Measurements from ENCODE around the gene BAHCC1. TPM values are rescaled to one million over a fixed set of nuclear protein-coding genes. Genes with fewer than 3 reads are reported as not detected.
"Not testable (repeated sequence)": the region's sequence is repeated elsewhere in the genome, so short reads cannot be mapped to it uniquely, and the experiment has no call there.

Gene BAHCC1
- total RNA-seq, 1 donor from 2014 or later, result 10.7 TPM

DNA sequence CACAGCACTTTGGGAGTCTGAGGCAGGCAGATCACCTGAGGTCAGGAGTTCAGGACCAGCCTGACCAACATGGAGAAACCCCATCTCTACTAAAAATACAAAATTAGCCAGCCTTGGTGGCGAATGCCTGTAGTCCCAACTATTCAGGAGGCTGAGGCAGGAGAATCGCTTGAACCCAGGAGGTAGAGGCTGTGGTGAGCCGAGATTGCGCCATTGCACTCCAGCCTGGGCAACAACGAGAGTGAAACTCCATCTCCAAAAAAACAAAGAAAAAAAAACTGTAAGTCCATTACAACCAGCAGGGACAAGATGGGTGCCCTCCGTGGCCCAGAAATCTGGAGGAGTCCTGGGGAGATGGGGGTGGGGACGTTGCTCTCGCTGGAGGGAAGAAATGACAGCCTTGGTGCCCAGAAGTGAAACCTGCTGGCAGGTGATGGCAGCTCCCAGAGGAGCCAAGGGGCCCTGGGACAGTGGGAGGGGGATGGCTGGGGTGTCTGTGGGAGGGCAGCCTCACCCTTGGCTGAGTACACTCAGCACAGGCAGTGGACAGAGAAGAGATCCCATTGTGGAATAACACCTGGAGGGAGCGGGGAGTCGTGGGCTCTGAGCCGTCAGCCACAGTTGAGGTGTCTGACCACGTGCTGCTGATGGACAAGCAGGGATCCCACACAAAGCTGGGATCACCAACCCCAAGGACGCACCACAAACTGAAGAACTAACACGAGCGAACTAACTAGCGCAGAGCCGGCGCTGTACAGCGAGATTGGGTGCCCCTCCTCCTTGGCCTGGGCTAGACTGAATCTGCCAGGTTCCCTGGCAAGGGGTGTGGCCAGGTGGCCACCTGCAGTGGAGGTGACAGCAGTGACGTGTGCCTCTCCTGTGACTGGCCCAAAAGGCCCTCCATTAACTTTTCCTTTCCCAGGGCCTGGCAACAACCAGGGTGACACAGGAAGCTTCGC lies 46.9 kb upstream of the BAHCC1 start:
- no peak overlapping the region for H3K27ac Mint-ChIP-seq (ENCODE audit: unreplicated experiment)
- H3K36me3 Mint-ChIP-seq (ENCODE audit: low read depth, unreplicated experiment), result peaks cover 19% of the 10 kb centered on the region
- H3K9me3 Mint-ChIP-seq (ENCODE audit: unreplicated experiment), result peaks cover 4% of the 10 kb centered on the region
- peaks cover 24% of the 10 kb centered on the region for H3K27me3 Mint-ChIP-seq (ENCODE audit: unreplicated experiment)
- no peak for DNase-seq (ENCODE audit: low spot score)
- TF ChIP-seq, protein P1, sequence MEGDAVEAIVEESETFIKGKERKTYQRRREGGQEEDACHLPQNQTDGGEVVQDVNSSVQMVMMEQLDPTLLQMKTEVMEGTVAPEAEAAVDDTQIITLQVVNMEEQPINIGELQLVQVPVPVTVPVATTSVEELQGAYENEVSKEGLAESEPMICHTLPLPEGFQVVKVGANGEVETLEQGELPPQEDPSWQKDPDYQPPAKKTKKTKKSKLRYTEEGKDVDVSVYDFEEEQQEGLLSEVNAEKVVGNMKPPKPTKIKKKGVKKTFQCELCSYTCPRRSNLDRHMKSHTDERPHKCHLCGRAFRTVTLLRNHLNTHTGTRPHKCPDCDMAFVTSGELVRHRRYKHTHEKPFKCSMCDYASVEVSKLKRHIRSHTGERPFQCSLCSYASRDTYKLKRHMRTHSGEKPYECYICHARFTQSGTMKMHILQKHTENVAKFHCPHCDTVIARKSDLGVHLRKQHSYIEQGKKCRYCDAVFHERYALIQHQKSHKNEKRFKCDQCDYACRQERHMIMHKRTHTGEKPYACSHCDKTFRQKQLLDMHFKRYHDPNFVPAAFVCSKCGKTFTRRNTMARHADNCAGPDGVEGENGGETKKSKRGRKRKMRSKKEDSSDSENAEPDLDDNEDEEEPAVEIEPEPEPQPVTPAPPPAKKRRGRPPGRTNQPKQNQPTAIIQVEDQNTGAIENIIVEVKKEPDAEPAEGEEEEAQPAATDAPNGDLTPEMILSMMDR (IDR thresholded peaks at IDR 0.05; ENCODE audit: unreplicated experiment), result no peak
- H3K4me1 Mint-ChIP-seq (ENCODE audit: unreplicated experiment), result peaks cover 5% of the 10 kb centered on the region
- no peak overlapping the region for H3K4me3 Mint-ChIP-seq (ENCODE audit: unreplicated experiment)

DNA sequence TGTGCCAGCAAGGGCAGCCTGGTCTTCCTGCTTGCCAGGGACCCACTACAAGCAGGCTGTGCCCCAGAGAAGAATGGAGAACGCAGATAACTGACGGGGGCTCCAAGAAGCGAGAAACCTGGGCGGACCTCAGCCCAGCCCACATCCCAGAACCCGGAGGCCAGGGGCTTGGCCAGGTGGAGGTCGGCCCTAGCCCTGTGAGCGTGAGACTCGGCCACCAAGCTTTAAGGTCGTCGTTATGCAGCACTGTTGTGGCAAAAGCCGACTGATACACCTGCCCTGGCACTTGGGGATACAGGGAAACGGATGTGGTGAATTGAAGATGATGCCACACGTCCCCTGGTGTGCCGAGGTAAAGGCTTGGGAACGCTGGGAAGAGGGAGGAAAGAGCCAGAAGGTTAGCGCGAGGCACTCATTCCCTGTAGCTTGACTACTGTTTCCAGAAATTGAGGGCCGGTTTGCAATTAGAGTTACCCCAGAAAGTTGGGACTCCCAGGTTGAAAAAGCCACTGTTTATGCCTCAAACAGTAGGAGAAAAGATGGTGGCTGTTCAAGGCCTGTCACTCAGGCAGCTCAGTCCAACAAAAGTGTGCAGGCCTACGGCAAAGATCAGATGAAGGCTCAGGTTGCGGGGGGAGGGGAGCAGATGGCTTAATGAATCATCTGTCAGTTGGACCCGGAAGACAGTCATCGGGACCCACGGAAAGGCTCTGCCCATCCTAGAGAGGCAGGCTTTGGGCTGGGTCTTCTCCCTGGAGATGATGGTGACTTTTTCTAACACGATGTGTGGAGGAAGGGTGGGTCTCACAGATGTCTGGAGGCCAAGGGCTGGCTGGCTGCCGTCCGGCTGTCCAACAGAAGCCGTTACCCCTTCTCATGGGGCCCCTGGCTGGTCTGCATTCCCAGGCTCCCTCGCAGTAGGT lies 45.6 kb upstream of the BAHCC1 start:
- H3K4me3 Mint-ChIP-seq (ENCODE audit: unreplicated experiment), result peak overlapping the region; percentile 54
- peaks cover 4% of the 10 kb centered on the region for H3K9me3 Mint-ChIP-seq (ENCODE audit: unreplicated experiment)
- H3K36me3 Mint-ChIP-seq (ENCODE audit: low read depth, unreplicated experiment), result peaks cover 7% of the 10 kb centered on the region
- no peak for DNase-seq (ENCODE audit: low spot score)
- TF ChIP-seq, protein P1 (IDR thresholded peaks at IDR 0.05; ENCODE audit: unreplicated experiment), result no peak
- peaks cover 15% of the 10 kb centered on the region for H3K27me3 Mint-ChIP-seq (ENCODE audit: unreplicated experiment)
- H3K27ac Mint-ChIP-seq (ENCODE audit: unreplicated experiment), result no peak overlapping the region
- peaks cover under 1% of the 10 kb centered on the region for H3K4me1 Mint-ChIP-seq (ENCODE audit: unreplicated experiment)

GRCh38 chr17:81350320-81350890 lies 44.9 kb upstream of the BAHCC1 start:
- no peak for DNase-seq (ENCODE audit: low spot score)
- no peak overlapping the region for H3K4me3 Mint-ChIP-seq (ENCODE audit: unreplicated experiment)
- peaks cover 4% of the 10 kb centered on the region for H3K9me3 Mint-ChIP-seq (ENCODE audit: unreplicated experiment)
- peaks cover 14% of the 10 kb centered on the region for H3K27me3 Mint-ChIP-seq (ENCODE audit: unreplicated experiment)
- TF ChIP-seq, protein P1 (IDR thresholded peaks at IDR 0.05; ENCODE audit: unreplicated experiment), result no peak
- peaks cover 4% of the 10 kb centered on the region for H3K4me1 Mint-ChIP-seq (ENCODE audit: unreplicated experiment)
- H3K27ac Mint-ChIP-seq (ENCODE audit: unreplicated experiment), result no peak overlapping the region
- peaks cover 7% of the 10 kb centered on the region for H3K36me3 Mint-ChIP-seq (ENCODE audit: low read depth, unreplicated experiment)

DNA sequence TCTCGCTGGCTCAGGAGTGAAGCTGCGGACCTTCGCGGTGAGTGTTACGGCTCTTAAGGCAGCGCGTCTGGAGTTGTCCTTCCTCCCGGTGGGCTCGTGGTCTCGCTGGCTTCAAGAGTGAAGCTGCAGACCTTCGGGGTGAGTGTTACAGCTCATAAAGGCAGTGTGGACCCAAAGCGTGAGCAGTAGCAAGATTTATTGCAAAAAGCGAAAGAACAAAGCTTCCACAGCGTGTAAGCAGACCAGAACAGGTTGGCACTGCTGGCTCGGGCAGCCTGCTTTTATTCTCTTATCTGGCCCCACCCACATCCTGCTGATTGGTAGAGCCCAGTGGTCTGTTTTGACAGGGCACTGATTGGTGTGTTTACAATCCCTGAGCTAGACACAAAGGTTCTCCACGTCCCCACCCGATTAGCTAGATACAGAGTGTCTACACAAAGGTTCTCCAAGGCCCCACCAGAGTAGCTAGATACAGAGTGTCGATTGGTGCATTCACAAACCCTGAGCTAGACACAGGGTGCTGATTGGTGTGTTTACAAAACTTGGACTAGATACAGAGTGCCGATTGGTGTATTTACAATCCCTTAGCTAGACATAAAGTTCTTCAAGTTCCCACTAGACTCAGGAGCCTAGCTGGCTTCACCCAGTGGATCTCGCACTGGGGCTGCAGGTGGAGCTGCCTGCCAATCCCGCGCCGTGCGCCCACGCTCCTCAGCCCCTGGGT lies 43.8 kb upstream of the BAHCC1 start:
- not testable (repeated sequence) for DNase-seq (ENCODE audit: low spot score); H3K27ac Mint-ChIP-seq (ENCODE audit: unreplicated experiment)
- peaks cover 14% of the 10 kb centered on the region for H3K27me3 Mint-ChIP-seq (ENCODE audit: unreplicated experiment)

DNA sequence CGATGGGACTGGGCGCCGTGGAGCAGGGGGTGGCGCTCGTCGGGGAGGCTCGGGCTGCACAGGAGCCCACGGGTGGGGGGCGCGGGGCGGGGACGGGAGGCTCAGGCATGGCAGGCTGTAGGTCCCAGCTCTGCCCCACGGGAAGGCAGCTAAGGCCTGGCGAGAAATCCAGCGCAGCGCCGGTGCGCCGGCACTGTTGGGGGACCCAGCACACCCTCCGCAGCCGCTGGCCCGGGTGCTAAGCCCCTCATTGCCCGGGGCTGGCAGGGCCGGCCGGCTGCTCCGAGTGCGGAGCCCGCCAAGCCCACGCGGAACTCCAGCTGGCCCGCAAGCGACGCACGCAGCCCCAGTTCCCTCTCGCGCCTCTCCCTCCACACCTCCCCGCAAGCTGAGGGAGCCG lies 43.2 kb upstream of the BAHCC1 start:
- not testable (repeated sequence) for H3K36me3 Mint-ChIP-seq (ENCODE audit: low read depth, unreplicated experiment); H3K27ac Mint-ChIP-seq (ENCODE audit: unreplicated experiment); H3K9me3 Mint-ChIP-seq (ENCODE audit: unreplicated experiment); H3K4me1 Mint-ChIP-seq (ENCODE audit: unreplicated experiment); H3K4me3 Mint-ChIP-seq (ENCODE audit: unreplicated experiment); DNase-seq (ENCODE audit: low spot score)
- peaks cover 14% of the 10 kb centered on the region for H3K27me3 Mint-ChIP-seq (ENCODE audit: unreplicated experiment)

More for the DNA sequence above, 43.8 kb upstream of the BAHCC1 start:
- peak overlapping the region; percentile 57 for H3K4me3 Mint-ChIP-seq (ENCODE audit: unreplicated experiment)
- H3K36me3 Mint-ChIP-seq (ENCODE audit: low read depth, unreplicated experiment); H3K9me3 Mint-ChIP-seq (ENCODE audit: unreplicated experiment); H3K4me1 Mint-ChIP-seq (ENCODE audit: unreplicated experiment): not testable (repeated sequence)

Data from endothelial cell (in vitro differentiated cells).